Stimulated activated CD8-positive, alpha-beta memory T cell treated with anti-CD3 and anti-CD28 coated beads, Interleukin-7, amount 100 ng/mL, for 1 hour (primary cell): ENCODE measurements around the gene FAM13A.

Experiments
- DNase-seq, 2 donors: peaks; one replicate each; pipeline ENCODE4 v3.0.0-alpha.2; 2020; ENCODE audit warnings: low read depth in 2 of 2

Gene FAM13A

DNA sequence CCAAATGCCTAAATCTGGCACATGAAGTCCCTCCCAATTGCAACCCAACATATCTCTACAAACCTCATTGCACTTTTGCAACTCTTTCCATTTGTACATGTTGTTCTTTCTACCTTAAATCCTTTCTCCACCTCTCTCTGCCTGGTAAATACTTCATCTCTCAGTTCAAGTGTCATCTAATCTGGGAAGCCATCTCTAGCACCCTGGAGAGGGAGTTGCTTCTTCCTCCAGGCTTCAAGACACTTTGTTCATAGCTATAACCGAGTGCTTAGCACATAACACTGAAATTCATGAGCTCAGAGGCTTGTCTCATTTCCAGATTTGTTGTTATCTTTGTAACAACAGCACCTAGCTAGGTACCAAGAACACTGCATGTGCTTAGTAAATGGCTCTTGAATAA is 244.6 kb downstream of the FAM13A start:
- DNase-seq: no peak

DNA sequence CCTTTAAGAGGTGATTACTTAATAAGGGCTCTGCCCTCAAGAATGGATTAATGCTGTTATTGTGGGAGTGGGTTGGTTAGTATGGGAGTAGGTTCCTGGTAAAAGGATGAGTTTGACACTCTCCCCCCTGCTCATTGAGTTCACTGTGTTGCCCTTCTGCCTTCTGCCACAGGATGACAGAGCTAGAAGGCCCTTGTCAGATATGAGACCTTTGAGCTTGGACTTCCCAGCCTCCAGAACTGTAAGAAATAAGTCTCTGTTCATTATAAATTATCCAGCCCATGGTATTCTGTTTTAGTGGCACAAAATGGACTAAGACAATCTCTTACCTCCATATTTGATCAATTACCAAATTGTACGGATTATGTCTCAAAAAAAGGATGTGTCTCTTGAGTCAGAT is 245.1 kb downstream of the FAM13A start:
- no peak for DNase-seq

DNA sequence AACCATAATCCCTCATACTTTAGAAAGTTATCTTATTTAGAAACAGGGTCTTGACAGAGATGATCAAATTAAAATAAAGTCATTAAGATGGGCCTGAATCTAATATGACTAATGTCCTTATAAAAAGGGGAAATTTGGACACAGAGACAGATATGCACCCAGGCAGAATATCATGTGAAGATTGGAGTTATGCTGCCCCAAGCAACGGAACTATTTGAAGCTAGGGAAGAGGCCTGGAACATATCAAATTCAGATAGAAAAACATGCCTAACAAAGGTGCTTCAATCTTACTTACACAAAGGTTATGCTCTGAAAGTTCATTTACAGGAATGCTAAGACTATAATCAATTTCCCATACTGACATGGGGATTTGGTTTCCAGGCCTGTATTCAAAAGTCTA is 246.7 kb downstream of the FAM13A start:
- no peak for DNase-seq

DNA sequence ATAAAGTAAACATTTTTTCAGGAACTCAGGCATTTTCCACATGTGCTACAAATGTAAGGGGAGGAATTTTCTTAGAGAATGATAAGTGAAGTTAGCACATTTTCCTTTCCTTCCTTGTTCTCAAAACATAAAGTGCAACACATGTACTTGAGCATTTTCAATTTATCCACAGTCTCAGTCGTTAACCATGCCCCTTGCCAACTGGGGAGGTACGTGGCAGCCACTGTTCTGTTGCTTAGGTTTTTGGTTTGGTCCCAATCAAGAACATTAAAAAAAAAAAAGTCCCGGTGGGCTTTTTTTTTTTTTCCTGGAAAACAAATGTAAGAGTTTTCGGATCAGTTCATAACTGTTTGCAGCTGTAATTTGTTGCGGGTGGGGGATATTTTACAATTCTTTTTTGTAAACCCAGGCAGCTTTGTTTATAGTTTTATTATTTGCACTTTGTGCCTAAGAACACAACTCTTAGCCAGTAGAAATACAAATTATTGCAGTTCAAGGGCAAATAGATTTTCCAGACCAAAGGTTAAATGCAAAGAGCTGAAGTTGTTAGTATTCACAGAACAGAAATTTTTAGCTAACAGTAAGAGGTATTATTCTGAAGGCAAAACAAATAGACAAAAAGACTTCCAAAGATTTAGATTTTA is 247.3 kb downstream of the FAM13A start:
- no peak for DNase-seq

DNA sequence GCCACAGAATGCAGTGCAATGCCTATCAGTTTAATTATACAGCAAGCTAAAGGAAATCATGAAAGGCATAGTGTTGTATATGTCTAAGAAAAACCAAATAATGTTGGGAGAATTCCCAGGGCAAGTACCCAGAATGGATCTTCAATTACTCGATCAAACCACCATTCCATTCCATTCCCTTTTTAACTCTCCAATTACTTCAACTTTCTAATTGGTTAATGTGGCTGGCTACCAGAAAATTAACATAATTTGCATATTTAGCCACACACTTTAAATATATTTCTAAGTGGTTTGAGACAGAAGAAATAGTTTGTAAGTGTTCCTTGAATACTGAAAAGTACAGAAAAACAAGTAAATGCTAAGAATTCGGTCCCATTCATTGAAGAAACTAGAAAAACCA is 247.9 kb downstream of the FAM13A start:
- DNase-seq: no peak

DNA sequence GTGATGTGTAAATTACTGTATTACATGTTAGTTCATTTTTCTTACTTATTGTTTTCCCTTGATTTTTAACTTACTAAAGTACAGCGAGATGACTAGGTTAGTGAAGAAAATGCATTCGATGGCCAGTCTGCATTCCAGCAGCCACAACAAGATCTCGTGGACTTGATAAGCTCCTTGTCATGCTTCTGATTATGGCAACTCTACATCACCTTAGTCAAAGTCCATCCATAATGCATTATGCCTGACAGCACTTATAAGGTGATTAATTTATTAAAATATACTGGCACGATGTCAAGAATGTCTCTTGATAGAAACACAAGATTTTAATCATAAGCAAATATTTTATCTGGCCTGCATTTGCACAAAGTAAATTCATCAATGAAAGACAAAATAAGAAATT is 249.5 kb downstream of the FAM13A start:
- no peak for DNase-seq

DNA sequence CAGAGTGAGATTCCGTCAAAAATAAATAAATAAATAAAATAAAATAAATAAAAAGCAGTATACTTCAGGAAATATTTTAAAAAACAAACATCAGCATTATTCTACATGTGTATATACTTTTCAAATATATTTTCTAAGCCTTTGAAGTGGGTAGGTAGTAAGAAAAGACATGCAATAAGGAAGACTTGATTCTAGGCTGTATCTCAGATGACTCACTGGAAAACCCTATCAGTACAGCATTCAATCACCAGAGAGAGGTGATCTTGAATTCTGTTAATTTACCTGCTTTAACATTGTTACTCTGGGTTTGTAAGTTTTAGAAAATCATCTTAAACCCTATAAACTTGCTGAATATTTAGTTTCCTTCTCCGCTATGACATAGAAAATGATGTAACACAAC is 252.8 kb downstream of the FAM13A start:
- DNase-seq: no peak

DNA sequence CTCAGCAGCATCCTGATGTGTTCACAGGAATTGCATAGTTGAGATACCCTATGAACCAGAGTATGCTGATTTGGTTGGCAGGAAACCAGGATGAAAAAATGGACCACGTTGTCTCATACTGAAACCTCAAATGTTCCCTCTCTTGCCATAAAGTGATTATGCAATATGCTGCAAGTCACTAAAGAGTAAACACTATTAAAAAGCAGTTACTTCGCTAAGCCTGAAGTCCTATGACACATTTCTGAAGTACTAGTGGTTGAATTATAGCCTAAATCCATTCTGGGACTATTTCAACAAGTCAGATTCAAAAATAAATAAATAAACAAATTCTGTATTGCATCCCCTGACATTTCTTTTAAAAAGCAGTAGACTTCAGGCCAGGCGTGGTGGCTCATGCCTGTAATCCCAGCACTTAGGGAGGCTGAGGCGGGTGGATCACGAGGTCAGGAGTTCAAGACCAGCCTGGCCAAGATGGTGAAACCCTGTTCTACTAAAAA is 253.3 kb downstream of the FAM13A start:
- no peak for DNase-seq

DNA sequence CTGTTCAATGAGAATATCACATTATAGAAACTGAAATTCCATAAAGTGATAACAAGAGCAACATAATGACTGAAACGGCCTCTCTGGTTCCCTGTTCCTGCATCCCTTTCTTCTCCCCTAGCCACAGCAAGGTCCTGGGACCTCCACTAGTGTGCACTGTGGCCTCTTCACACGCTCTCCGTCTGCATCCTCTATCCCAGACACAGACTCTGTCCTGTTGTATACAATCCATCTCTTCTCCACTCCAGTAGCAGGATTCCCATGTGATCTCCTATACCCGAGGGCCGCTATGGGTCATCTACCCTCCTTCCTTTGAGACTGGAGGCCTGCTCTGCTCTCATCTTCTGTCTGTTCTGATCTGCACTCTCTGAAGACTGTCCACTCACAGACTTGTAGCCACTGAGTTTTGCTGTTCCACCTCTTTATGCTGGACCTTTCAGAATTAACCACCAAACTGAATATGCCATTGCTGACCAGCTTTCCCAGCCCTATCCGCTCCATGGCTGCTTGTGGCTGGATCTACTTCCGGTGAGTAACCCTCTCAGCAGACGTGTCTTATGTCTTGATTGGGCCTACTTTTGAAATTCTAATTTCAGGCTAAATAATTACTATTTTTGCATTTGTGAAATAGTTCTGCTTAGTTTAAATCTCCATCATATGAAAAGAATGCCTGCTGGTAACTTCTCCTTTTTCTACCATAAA is 254.2 kb downstream of the FAM13A start:
- DNase-seq: no peak

DNA sequence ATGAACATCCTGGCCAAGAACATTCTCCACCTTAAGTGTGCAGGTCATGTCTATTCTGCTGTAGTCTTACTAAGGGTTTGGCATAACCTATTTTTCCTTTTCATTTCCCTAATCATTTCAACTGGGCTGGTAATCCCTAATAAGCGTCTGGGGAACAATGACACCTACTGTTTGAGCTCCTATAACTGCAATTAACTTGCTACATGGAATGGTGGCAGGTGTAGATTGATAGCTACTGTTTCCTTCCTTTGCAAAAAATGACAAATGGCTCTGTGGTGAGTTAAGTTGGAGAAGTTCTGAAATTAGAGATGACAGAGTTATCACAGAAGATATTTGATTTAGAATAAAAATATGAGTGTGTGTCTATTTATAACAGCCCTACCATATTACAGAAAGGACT is 254.8 kb downstream of the FAM13A start:
- DNase-seq: no peak

DNA sequence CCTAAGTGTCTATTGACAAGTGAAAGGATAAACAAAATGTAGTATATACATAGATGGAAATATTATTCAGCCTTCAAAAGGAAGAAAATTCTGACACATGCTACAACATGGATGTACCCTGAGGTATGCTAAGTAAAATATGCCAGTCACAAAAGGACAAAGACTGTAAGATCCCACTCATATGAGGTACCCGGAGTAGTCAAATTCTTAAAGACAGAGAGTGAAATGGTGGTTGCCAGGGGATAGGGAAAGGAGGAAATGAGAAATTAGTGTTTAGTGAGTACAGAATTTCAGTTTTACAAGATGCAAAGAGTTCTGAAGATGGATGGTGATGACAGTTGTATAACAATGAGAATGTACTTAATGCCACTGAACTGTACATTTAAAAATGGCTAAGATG is 257.1 kb downstream of the FAM13A start:
- no peak for DNase-seq

DNA sequence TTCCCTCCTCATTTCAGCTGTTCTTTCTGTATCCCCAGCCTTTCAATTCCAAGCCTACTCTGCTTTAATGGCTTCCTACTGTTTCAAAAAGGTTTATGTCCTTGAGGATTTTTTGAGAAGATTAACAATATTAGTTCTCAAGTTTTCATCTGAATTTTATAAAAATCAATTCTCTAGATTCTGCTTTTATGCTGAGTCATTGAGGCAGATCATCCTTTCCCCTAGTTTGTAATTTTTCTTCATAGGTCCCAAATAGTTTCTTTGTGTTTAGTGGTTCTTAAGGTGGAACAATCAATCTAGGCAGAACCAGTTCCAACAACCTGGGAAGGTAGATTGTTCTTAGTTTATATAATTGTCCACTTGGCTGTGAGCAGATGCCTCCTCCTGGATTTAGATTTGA is 259.3 kb downstream of the FAM13A start:
- DNase-seq: no peak

DNA sequence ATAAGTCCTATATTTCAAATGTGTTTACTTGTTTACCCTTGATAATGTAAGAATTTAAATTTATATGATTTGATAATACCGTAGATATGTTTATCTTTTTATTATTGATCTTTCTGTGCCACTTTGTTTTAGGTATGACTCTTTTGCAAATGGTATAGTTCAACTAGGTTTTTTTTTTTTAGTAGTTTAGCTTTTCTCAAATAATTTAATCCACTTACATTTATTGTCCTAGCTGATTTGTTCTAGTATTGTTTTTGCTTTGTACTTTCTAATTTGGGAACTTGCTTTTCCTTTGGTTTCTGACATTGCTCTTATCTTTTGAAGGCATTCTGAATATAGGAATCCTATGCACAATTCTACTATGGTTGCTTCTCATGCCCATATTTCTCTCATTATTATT is 260.4 kb downstream of the FAM13A start:
- DNase-seq: no peak

DNA sequence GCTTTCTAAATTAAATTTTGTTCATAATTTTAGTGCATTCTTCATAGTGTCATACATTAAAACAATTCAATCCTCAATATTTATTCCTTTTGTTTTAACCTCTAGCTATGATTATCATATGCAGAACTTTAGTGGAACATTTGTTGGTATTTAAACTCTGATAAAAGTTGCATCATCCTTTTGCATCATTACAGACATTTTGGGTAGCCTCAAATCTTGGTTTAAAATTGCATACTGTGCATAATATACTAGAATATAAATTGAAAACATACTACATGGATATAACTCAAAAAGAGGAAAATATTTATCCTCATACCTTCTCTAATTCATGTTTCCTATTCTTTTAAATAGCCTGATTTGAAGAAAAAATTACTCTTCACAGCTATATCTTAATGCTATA is 262.0 kb downstream of the FAM13A start:
- no peak for DNase-seq

DNA sequence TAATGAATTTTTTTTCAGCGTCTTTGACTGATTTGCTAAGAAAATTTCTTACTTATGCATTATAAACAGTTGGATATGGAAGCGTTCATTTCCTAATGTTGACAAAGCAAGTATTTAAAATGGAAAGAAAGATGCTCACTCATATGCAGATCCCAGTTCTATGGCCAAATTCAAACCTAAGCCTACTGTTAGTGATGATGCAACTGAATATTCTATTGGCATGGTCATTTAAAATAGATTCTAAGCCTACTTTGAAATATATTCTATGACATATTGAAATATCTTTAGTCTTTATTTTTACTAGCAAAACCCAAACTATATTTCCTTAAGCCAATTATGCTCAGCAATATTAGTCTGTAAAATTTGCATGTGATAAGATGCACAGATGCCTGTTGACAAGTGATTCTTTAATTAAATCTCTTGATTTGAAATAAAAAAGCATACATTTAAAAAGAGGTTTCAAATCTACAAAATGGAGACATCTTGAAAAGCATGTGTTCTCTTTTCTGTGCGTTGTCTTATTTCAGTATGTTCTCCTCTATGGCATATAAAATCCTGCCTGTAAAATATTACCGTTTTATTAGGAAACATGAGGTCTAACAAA is 262.8 kb downstream of the FAM13A start:
- no peak for DNase-seq

DNA sequence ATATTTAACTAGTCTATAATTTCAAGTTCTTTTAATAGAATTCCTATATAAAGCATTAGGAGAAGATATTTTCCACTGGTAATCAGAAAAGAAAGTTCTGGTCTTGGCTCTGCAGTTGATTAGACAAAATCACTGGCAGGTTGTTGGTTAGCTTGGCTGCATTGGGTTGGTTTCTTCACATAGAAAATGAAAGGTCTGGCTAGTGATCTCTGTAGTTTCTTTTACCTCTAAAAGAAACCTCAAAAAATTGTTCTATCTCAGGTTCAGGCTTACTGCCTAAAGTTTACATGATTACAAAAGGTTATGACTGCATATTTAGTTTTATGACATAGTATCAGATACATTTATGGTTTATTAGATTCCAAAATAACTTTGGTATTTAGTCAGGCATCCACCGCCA is 263.5 kb downstream of the FAM13A start:
- no peak for DNase-seq

DNA sequence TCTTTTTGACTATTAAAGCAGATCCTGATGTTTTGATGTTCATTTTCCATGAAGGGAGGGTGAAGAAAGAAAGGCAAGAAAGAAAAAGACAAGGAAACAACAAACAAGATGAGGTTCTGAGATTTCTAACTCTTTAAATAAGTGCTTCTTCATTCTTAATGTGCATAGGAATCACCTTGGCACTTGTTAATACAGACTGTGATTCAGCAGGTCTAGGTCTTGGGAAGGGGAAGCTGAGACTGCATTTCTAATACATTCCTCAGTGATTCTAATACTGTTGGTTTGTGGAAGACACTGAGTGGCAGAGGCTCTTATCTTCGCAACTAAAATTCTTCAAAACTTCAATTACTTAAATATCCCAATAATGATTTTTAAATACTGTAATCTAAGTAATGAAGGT is 264.2 kb downstream of the FAM13A start:
- no peak for DNase-seq

DNA sequence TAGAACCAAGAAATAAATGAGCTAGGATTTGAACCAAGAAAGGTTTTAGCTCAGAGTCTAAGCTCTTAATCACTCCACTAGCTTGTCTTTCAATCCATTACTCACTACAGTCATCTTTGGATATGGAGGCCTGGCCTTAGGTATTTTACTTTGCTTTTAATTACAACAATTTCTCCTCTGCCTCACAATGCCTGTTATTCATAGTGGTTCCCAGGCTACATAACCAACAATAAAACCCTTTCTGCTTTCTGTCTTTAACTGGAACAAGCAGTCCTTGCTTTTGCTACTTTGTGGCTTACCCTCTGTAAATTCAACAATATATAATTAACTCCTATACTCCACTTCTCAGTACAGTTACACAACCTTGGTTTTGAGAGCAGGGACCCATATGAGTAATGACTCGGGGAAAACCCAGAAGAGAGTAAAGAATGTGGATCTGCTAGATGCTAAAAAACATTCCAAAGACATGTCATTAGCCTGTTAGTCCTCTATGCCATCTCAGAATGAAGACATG is 264.7 kb downstream of the FAM13A start:
- DNase-seq: no peak

DNA sequence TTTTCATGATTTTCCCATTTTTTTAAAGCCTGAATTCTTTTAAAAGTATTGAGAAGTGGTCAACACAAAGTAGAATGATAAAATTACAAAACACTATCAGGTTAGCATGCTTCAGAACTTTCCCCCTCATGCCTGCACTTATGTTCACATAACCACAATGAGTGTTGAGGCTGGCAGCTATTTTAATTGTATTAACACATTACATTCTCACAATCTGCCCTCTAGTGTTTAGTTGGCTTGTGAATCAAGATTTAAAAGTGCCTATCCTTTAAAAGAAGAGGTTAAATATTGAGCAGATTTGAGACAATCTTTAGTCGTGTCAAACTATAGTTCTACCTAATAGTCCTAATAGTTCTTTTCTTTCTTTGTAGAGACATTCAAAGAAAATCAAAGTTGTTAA is 265.7 kb downstream of the FAM13A start:
- DNase-seq: no peak

DNA sequence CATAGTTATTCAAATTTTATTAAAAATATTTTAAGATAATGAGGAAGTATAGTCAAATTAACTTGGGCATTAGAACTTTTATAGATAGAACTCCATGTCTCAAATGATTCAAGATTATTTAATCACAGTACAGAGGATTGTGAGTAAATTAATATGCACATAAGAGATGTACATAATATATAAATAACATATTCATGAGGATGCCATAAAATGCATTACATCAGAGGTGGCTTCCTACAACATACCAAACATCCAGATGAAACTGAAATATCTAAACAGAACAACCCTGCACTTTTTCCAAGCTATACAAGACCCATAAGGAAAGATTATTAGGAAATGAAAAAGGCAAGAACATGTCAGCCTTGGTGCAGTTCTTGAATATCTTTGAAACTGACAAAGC is 268.1 kb downstream of the FAM13A start:
- no peak for DNase-seq

DNA sequence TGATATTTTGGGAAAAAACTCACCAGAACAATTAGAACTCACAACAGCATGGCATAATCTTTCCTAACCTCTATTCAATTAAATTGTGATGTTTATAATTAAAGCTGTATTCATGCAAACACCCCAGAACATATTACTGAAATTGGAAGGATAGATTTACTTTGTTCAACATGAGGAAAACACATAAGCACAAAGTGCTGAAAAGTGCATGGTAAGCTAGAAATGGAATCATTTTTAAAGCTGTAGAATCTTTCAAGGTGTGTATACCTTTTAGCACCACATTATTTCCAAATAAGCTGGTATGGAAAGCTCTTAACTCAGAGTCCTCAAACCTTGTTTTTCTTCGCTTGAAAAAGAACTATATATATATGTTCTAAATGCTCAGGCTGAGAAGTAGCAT is 268.6 kb downstream of the FAM13A start:
- DNase-seq: no peak

DNA sequence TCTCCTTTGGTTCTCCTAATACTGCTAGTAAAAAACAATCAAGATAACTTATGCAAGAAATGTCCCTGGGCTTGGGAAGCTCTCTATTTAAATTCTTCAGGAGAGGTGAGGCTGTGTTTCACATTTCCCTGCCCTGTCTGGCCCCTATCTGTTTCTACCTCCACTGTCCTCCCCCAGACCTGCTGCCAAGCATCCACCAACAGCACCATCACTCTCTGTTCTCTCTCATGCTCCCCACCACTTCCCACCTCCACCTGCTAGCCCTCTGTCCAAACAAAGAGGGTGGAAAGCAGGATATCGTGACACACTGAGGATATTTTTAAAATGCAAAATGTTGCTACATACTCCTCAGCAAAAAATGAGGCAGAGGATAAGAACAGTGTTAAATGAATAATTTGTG is 271.0 kb downstream of the FAM13A start:
- DNase-seq: no peak

DNA sequence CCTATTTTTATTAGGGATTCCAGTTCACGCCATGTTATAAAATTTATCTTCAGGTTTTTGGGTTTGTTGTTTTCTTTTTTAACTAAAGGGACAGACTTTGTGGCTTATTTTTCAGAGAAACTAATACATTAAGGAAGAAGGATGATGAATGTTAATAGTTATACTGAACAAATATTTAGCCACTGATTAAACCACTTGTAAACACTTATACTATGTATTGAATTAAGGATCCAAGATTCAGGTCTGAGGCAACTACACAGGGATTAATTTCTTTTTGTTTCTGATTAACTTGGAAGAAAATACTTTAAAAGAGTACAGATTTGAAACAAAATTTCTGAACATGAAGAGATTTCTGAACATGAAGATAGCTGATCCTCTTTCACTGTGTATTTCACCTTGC is 276.6 kb downstream of the FAM13A start:
- DNase-seq: no peak
